GM18951 (cell line): ENCODE results near the gene ATG7.
"Not testable (repeated sequence)": the region's sequence is repeated elsewhere in the genome, so short reads cannot be mapped to it uniquely, and the experiment has no call there.

Experiments
- POLR2A ChIP-seq: IDR thresholded peaks from 4 replicates; pipeline ENCODE4 v1.6.1; 2011; ENCODE audit warnings: mild to moderate bottlenecking; ENCODE audit not compliant: insufficient read length, insufficient read depth; ENCODE audit errors: extremely low read depth
- in situ Hi-C: fragments of 300-500 bp; cut with MboI; formaldehyde crosslinking; loops from one replicate; pipeline ENCODE4 v1.12.0; 2022; ENCODE audit warnings: low sequenced_read_pairs, mixed read lengths, inconsistent platforms; ENCODE audit not compliant: unreplicated experiment

The ATG7 gene

DNA sequence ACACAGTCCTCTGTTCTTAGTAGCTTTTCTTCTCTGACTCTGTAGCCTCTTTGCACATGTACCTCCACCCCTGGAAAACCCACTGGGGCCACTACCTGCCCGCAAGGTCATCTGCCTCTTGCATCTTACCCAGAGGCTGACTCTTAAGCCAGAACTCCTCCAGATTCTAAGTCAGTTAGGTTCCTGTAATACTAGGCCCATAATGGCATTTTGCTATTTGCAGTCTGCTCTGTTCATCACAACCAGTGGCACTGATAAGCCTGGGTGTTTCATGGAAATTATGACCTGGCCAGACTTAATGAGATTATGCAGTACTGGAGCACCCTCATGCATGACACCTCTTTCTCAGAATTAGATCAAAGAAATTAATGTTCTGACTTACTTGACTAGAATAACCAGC, 31.7 kb upstream of the ATG7 start:
- in situ Hi-C loops, result loop anchor here (10.0 kb wide), 1 partner anchor 414 kb away; no protein-coding TSS in a partner anchor
- no peak for TF ChIP-seq POLR2A

DNA sequence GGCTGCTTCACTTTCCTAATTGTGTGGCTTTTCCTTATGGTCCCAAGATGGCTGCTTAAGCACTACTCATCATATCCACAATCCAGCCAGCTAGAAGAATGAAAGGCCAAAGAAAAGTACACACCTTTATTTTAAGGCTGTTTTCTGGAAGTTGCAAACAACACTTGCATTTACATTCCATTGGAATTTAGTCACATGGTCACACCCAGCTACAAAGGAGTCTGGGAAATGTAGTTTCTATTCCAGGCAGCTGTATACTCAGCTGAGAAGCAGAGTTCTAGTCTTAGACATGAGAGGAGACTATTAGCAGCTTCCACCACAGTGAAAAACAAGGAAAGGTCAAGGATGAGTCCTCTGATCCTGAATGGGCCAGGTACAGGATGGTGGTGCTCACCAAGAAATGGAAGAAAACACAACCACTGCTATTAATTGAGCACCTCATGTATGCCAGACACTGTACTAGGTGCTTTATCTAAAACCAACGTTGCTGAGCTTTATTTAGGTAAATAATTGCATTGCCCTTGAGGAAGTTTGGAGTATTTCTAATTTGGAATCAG, 28.0 kb upstream of the ATG7 start:
- in situ Hi-C loops, result loop anchor here (10.0 kb wide), 1 partner anchor 411 kb away; no protein-coding TSS in a partner anchor
- TF ChIP-seq POLR2A, result no peak

DNA sequence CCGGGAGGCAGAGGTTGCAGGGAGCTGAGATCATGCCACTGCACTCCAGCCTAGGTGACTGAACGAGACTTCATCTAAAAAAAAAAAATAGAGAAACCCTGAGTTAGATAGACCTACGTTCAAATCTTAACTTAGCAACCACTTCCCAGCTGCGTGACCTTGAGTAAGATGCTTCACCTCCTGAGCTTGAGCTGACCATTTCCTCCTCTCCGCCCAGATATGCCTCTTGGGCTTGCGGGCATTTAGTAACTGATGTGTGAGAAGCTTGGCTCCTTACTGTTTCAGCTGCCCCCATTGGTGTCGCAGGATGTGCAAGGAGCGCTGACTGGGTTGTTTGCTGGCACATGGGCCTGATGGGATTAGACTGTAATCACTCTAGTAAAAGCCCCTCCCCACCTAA, 26.9 kb upstream of the ATG7 start:
- in situ Hi-C loops, result loop anchor here (10.0 kb wide), 1 partner anchor 410 kb away; no protein-coding TSS in a partner anchor

DNA sequence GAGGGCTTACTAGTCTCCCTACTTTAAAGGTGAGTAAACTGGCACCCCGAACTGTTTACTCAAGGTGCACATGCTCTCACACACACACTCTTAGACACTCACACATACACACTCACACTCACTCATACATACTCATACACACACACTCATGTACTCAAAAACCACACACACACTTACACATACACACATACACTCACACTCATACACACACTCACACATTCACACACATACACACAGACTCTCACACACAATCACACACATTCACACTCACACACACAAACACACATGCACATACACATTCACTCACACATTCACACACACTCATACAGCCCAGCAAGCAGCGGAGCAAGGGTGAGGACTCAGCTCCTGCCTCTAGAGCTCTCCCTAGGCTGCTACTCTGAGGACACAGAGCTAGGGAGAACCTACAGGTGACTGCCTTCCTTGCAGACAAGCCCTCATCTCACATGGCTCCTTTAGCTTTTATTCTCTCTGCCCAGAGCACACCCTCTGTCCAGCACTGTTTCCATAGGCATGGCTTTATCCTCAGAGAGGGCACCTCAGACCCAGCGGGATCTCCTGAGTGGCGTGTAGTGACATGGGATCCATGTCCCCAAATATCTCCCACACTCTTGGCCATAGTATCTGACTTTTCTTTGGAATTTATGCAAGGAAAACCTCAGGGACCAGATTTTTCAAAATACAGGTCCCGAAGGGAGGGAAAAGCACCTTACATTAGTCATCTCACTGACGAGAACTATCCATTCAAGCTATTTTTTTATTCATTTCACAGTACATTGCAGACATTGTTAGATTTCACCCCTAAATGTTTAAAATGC, 26.2 kb upstream of the ATG7 start:
- in situ Hi-C loops, result loop anchor here (10.0 kb wide), 1 partner anchor 409 kb away; no protein-coding TSS in a partner anchor

More for the DNA sequence above, 26.9 kb upstream of the ATG7 start:
- TF ChIP-seq POLR2A, result no peak

DNA sequence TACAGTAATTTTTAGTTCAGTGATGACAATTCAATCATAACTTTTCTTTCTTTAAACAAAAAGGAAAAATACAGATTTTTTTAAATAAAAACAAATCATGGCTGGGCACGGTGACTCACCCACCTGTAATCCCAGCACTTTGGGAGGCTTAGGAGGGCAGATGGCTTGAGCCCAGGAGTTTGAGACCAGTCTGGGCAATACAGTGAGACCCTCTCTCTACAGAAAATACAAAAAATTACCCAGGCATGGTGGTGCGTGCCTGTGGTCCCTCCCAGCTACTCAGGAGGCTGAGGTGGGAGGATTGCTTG, 25.6 kb upstream of the ATG7 start:
- TF ChIP-seq POLR2A, result no peak
- in situ Hi-C loops, result loop anchor here (10.0 kb wide), 1 partner anchor 408 kb away; no protein-coding TSS in a partner anchor

More for the DNA sequence above, 26.2 kb upstream of the ATG7 start:
- no peak for TF ChIP-seq POLR2A

DNA sequence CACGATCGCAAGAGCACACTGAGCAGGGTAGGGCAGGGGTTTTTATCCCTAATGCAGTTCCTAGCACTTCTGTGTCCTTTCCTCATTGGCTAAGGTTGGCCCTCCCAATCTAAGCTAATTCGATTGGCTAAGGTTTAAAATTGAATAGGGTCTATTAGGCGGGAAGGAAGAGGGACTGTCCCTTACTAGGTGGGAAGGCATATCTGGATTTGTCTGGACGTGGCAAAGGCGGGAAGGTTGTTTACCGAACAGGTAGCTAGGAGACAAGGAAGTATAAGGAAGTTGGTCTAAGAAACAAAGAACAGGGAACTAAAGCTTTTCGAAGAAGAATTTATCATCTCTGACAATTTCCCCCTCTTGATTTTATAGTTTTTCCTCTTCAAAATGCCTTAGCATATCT, 24.8 kb upstream of the ATG7 start:
- in situ Hi-C loops, result loop anchor here (10.0 kb wide), 1 partner anchor 407 kb away; no protein-coding TSS in a partner anchor
- TF ChIP-seq POLR2A, result no peak

DNA sequence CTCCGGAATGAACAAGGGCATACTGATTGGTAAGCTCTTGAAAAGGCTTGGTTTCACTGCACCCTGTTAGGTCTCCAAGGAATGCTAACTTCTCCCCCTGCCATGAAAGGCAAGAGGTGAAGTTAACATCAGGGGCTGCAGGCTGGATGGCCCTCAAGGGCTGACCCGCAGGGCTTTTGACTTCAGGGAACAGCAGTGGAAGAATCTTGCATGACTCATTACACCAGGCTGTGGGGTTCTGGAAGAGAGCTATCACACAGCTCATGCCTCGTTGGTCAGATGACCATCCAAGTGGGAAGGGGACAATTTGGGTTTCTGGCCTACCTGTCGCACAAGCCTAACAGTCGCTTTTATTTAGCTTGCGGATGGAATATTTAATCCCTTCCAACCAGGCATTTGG, 23.6 kb upstream of the ATG7 start:
- TF ChIP-seq POLR2A, result no peak
- in situ Hi-C loops, result loop anchor here (10.0 kb wide), 1 partner anchor 406 kb away; no protein-coding TSS in a partner anchor

DNA sequence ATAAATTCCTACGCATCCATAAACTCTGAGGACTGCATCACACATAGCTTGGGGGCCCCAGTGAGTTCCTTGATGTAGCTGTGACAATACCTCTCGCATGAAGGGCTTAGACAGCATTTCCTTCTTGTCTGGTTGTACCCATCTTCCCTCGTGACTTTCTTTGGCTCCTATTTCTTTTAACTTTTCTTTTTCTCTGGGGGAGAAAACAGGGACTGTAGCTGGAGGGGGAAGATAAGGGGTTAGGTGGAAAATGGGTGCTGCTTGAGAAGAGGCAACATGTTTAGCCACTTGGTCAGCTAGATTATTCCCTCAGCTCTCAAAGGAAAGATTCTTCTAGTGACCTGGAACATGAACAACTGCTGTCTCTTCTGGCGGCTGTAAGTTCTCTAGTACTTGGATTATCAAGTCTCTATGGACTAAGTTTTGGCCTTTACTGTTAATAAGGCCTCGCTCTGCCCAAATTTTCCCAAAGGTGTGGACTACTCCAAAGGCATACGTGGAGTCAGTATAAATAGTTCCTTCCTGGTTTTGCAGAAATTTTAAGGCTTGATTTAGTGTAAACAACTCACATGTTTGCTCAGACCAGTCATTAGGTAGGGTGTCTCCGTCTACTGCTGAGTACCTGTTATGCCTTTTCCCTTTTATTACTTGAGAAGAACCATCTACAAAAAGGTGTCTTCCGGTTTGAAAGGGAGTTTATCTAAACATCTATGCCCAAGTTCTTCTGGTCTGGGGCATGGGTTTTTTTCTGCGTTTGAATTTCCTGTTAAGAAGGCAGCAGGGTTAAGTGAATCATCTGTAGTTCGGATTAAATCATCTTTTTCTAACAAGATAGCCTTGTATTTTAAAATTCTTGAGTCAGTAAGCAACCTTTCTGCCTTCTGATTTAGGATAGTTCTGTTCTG, 21.0 kb upstream of the ATG7 start:
- in situ Hi-C loops, result no loop called here
- no peak for TF ChIP-seq POLR2A

DNA sequence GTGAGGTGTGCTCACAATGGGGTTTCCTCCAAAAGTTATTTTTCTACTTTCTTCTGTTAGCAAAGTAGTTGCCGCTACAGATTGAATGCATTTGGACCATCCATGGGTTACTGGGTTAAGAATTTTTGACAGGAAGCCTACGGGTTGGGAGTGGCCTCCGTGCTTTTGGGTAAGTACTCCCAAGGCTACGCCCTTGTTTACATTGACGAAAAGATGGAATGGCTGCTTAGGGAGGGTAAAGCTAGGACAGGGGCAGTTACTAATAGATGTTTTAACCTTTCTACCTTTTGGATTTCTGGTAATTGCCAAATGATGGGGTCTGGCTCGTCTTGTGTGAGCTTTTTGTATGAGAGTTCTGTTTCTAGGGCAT, 20.4 kb upstream of the ATG7 start:
- no peak for TF ChIP-seq POLR2A
- in situ Hi-C loops, result no loop called here

DNA sequence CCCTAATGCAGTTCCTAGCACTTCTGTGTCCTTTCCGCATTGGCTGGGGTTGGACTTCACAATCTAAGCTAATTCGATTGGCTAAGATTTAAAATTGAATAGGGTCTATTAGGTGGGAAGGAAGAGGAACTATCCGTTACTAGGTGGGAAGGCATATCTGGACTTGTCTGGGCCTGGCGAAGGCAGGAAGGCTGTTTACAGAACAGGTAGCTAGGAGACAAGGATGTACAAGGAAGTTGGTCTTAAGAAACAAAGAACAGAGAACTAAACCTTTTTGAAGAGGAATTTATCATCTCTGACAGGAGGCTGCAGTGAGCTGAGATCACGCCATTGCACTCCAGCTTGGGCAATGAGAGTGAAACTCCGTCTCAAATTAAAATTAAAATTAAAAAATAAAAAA, 17.3 kb upstream of the ATG7 start:
- in situ Hi-C loops, result no loop called here
- TF ChIP-seq POLR2A, result no peak

DNA sequence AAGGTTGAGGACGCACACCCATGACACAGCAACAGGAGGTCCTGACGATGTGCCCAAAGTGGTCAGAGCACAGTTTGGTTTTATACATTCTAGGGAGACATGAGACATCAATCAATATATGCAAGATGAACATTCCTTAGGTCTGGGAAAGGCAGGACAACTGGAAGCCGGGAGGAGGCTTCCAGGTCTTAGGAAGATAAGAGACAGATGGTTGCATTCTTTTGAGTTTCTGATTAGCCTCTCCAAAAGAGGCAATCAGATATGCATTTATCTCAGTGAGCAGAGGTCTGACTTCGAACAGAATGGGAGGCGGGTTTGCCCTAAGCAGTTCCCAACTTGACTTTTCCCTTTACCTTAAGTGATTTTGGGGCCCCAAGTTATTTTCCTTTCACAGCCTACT, 16.7 kb upstream of the ATG7 start:
- in situ Hi-C loops, result not testable (repeated sequence)

DNA sequence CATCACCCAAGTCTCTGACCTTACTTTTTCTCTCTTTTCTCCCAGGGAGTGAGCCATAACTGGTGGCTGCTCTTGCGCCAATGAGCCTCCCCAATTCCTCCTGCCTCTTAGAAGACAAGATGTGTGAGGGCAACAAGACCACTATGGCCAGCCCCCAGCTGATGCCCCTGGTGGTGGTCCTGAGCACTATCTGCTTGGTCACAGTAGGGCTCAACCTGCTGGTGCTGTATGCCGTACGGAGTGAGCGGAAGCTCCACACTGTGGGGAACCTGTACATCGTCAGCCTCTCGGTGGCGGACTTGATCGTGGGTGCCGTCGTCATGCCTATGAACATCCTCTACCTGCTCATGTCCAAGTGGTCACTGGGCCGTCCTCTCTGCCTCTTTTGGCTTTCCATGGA, 13.2 kb upstream of the ATG7 start:
- in situ Hi-C loops, result no loop called here
- TF ChIP-seq POLR2A, result no peak

DNA sequence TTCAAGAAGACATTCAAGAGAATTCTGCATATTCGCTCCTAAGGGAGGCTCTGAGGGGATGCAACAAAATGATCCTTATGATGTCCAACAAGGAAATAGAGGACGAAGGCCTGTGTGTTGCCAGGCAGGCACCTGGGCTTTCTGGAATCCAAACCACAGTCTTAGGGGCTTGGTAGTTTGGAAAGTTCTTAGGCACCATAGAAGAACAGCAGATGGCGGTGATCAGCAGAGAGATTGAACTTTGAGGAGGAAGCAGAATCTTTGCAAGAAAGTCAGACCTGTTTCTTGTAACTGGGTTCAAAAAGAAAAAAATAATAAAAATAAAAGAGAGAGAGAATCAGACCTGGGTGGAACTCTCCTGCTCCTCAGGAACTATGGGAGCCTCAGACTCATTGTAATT, 11.7 kb upstream of the ATG7 start:
- TF ChIP-seq POLR2A, result no peak
- in situ Hi-C loops, result no loop called here

DNA sequence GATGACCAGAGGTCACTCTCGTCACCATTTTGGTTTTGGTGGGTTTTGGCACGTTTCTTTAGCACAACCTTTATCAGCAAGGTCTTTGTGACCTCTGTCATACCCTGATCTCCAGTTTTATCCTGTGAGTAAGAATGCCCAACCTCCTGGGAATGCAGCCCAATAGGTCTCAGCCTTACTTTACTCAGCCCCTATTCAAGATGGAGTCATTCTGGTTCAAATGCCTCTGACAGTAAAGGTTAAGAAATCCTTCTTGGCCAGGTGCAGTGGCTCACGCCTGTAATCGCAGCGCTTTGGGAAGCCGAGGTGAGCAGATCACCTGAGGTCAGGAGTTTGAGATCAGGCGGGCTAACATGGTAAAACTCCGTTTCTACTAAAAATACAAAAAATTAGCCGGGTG, 3.2 kb upstream of the ATG7 start:
- in situ Hi-C loops, result no loop called here

More for the DNA sequence above, 3.2 kb upstream of the ATG7 start:
- TF ChIP-seq POLR2A, result no peak
